Renal cortex interstitium (tissue), 11 donors: ENCODE data around the gene CCDC181. TPM values are rescaled to one million over a fixed set of nuclear protein-coding genes. Genes with fewer than 3 reads are reported as not detected.

Experiments used
- DNase-seq, 11 donors: peaks; one replicate each; pipeline ENCODE4 v3.0.0-alpha.2; 2013; ENCODE audit warnings: low read depth in 9 of 11, low spot score in 4 of 11; ENCODE audit errors: extremely low read depth in 1 of 11
- polyA plus RNA-seq, 3 donors: library from polyadenylated mRNA; unstranded; fragments of 120-200 nt; gene quantifications; one replicate each; pipeline ENCODE4 v1.2.1, GENCODE V29; 2013; ENCODE audit not compliant: insufficient read length in 3 of 3

The CCDC181 gene
- polyA plus RNA-seq, 3 donors, result 9.3 to 10.6 (median 9.5) TPM

- DNase-seq, result peak; percentile 22 to 61 (median 37)
These were observed 78.8 kb downstream of the CCDC181 start for GRCh38 chr1:169348383-169349036.

GRCh38 chr1:169347688-169348382 lies 79.4 kb downstream of the CCDC181 start:
- no peak for DNase-seq

DNA sequence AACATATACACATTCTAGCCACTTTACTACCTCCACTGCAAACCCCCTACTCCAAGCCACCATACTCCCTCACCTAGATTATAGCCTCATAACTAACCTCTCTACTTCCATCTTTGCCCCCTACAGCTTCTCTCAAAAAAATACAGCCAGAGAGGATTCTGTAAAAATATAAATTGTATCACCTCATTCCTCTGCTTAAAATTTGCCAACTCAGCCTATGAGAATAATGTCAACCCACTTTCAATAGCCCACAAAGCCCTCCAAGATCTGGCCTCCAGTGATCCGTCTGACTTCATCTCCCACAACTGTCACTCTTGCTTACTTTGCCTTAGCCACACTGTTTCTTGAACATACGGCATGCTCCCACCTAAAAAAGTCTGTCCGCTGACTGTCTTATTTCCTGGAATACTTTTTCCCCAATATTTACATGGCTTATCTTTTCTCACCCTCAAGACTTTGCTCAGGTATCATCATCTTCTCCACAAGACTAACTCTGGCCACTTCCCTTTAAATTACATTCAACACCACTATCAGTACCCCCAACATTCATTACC lies 81.2 kb downstream of the CCDC181 start:
- no peak for DNase-seq

DNA sequence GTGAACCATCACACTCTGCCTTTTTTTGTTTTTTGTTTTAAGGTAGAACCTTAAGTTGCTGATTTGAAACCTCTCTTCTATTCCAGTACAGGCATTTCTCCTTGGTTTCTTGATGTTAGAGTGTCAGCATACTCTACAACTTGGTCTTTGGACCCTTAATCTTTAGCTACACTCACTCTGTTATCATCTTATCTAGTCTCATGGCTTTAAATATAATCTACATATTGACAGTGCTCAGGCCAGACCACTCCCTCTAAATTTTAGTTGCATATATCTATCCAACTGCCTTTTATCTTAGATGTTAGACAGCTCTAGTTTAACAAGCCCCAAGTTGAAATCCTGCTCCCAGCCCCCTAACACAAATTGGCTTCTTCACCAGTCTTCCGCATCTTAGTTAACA lies 81.8 kb downstream of the CCDC181 start:
- no peak for DNase-seq

Other genes starting within 250 kb of the CCDC181 start
- gene NME7, start 59.7 kb downstream of the CCDC181 start, polyA plus RNA-seq, result 100 to 1,000 TPM in 2 of 3 donors, 10 to 100 TPM in 1; 97.5 to 124 (median 115) TPM
- gene BLZF1, start 59.3 kb downstream of the CCDC181 start, polyA plus RNA-seq, result 10 to 100 TPM; 24.3 to 30.9 (median 28.1) TPM
- gene SLC19A2, start 58.5 kb upstream of the CCDC181 start, polyA plus RNA-seq, result 10 to 100 TPM; 14.5 to 23.2 (median 19.5) TPM
- gene F5, start 159.0 kb upstream of the CCDC181 start, polyA plus RNA-seq, result 1 to 10 TPM; 4.2 to 5.6 (median 5.2) TPM
- gene SELP, start 202.7 kb upstream of the CCDC181 start, polyA plus RNA-seq, result 1 to 10 TPM; 2.8 to 7.1 (median 4.1) TPM